GM04503 (cell line): ENCODE data around the gene GPR157.
"Not testable (repeated sequence)": the region's sequence is repeated elsewhere in the genome, so short reads cannot be mapped to it uniquely, and the experiment has no call there.

Experiments
- DNase-seq: peaks from one replicate; pipeline ENCODE4 v3.0.0-alpha.2; 2012; ENCODE audit warnings: low read depth

GPR157 gene

GRCh38 chr1:9146156-9146555, 17.3 kb upstream of the GPR157 start:
- DNase-seq: no peak

- DNase-seq: no peak
These were observed 16.8 kb upstream of the GPR157 start for GRCh38 chr1:9145714-9146113.

GRCh38 chr1:9145021-9145668, 16.2 kb upstream of the GPR157 start:
- DNase-seq: no peak

- not testable (repeated sequence) for DNase-seq
These were observed 15.6 kb upstream of the GPR157 start for GRCh38 chr1:9144494-9144893.

- peak; percentile 71 for DNase-seq
These were observed 14.3 kb upstream of the GPR157 start for GRCh38 chr1:9143250-9143649.

GRCh38 chr1:9139930-9140329, 11.0 kb upstream of the GPR157 start:
- DNase-seq: no peak

GRCh38 chr1:9136932-9137331, 8.0 kb upstream of the GPR157 start:
- no peak for DNase-seq

GRCh38 chr1:9135073-9135836, 6.4 kb upstream of the GPR157 start:
- no peak for DNase-seq

GRCh38 chr1:9133870-9134585, 5.1 kb upstream of the GPR157 start:
- DNase-seq: no peak

- DNase-seq: no peak
These were observed 552 bp upstream of the GPR157 start for GRCh38 chr1:9129266-9130041.

GRCh38 chr1:9128166-9128519, 759 bp downstream of the GPR157 start:
- DNase-seq: no peak

- no peak for DNase-seq
These were observed 1.3 kb downstream of the GPR157 start for GRCh38 chr1:9127395-9128165.

GRCh38 chr1:9126511-9126910, 2.4 kb downstream of the GPR157 start:
- DNase-seq: no peak

GRCh38 chr1:9125847-9126246, 3.1 kb downstream of the GPR157 start:
- not testable (repeated sequence) for DNase-seq

- no peak for DNase-seq
These were observed 3.6 kb downstream of the GPR157 start for GRCh38 chr1:9125325-9125724.

GRCh38 chr1:9124389-9124788, 4.5 kb downstream of the GPR157 start:
- DNase-seq: not testable (repeated sequence)

GRCh38 chr1:9123665-9124064, 5.2 kb downstream of the GPR157 start:
- not testable (repeated sequence) for DNase-seq

GRCh38 chr1:9121496-9122409, 7.1 kb downstream of the GPR157 start:
- no peak for DNase-seq

GRCh38 chr1:9120312-9120958, 8.5 kb downstream of the GPR157 start:
- DNase-seq: no peak

GRCh38 chr1:9119745-9120144, 9.2 kb downstream of the GPR157 start:
- DNase-seq: no peak
